CD4-positive, alpha-beta T cell treated with Interleukin-4 for 4 hours (primary cell): Measurements from ENCODE around the gene HPS5.
"Not testable (repeated sequence)": the region's sequence is repeated elsewhere in the genome, so short reads cannot be mapped to it uniquely, and the experiment has no call there.

Experiments
- DNase-seq: peaks from one replicate; pipeline ENCODE4 v3.0.0-alpha.2; 2020

Gene HPS5, protein sequence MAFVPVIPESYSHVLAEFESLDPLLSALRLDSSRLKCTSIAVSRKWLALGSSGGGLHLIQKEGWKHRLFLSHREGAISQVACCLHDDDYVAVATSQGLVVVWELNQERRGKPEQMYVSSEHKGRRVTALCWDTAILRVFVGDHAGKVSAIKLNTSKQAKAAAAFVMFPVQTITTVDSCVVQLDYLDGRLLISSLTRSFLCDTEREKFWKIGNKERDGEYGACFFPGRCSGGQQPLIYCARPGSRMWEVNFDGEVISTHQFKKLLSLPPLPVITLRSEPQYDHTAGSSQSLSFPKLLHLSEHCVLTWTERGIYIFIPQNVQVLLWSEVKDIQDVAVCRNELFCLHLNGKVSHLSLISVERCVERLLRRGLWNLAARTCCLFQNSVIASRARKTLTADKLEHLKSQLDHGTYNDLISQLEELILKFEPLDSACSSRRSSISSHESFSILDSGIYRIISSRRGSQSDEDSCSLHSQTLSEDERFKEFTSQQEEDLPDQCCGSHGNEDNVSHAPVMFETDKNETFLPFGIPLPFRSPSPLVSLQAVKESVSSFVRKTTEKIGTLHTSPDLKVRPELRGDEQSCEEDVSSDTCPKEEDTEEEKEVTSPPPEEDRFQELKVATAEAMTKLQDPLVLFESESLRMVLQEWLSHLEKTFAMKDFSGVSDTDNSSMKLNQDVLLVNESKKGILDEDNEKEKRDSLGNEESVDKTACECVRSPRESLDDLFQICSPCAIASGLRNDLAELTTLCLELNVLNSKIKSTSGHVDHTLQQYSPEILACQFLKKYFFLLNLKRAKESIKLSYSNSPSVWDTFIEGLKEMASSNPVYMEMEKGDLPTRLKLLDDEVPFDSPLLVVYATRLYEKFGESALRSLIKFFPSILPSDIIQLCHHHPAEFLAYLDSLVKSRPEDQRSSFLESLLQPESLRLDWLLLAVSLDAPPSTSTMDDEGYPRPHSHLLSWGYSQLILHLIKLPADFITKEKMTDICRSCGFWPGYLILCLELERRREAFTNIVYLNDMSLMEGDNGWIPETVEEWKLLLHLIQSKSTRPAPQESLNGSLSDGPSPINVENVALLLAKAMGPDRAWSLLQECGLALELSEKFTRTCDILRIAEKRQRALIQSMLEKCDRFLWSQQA

DNA sequence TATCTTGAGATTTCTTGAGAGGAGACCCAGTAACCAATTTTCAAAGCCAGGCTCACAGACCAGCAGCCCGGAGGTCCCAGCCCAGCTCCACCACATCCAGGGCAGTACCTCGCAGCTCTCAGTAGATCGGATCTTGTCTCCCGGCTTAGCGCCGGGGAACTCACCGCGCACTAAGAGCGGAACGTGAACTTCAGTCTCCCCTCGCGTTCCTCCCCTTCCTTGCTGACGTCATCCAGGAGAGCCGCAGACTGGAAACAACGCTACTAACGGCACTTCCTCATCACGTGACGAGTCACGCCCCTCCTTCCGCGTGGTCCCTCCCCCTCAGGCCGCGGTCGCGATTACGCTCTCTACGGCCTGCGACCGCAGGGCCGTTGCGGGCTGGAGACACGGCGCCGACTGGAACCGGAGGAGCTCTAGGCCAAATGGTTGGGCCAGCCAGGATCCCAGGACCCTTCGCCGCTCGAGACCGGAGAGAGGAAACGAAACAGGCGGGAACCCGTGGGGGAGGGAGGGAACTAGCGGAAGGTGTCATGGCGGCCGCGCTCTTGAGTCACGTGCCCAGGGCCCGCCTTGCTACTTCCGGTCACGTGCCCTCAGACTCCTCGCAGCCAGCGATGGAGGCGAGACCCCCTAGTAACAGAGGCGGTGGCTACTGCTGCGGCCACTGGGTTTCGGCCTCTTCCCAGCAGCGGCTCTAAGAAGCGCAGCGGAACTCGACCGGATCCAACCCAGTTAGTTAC is at the start of gene HPS5, which contains the start of gene GTF2H1:
TSS of gene HPS5 (minus strand) at position 172 of the 743 bp plus-strand sequence. CDS start 4,282 bp downstream, outside the sequence.
TSS of gene GTF2H1 (plus strand) at position 599 of the 743 bp plus-strand sequence. CDS start 10,508 bp downstream, outside the sequence.
- peak; percentile 97 for DNase-seq

DNA sequence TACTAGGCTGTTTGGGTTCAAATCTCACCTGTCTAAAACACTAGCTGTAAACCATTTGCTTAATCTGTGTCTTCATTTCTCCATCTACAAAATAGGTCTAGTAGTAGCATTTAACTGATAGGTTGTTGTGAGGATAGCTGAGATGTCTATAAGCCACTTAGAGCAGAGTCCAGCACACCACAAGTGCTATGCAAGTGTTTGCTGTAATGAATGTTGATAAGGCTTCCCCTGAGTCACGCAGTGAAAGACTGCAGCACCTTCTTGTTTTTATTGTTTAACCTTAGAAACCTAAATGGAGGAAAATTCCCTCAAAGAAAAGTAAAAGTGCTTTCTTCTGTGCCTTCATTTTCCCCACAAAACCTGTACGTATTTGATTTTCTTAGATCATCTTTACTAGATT is 49.3 kb upstream of the HPS5 start:
- DNase-seq: no peak

DNA sequence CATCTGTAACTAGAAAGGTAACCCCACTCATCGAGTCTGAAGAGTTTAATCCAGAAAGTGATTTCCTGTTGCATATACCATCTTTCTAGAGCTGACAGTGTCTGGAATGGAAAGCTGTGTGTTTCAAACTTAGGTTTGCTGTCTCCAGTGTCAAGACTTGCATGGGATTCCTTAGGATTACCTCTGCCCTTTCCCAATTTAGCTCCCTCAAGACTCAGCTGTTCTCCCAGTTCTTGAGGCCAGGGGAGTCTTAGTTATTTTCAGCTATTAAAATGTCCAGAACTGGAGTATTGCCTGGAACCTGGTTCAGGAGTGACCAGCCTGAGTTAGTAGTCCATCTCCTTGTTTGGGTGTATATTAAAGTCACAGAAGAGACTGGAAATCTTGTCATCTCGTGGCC is 47.5 kb upstream of the HPS5 start:
- DNase-seq: no peak

DNA sequence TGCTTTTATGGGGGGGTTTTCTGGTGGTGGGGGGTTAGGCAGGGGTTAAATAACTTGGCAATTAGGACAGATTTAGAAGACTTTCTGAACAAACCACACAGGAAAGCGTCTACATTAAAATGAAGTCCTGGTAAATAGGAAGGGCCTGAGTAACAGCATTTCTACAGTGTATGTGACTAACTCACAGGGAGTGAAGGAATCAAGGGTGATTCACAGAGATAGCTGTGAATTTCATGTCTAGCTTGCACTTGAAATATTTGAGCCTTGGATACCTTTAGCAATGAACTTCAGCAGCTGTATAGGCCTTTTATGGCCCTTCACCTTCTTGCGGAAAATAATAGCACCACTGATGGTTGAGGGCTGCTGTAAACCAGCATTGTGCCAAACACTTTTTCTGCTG is 46.3 kb upstream of the HPS5 start:
- DNase-seq: peak; percentile 17

DNA sequence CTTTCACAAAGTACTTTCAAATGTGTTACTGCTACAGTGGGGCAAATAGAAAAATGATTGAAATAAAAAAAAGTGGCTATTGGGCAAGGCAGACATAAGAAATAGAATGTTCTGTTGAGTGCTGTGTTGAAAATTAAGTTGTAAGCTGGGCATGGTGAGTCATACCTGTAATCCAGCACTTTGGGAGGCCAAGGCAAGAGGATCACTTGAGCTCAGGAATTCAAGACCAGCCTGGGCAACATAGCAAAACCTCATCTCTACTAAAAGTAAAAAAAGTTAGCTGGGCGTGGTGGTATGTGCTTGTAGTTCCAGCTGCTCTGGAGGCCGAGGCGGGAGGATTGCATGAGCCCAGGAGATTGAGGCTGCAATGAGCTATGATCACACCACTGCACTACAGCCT is 45.5 kb upstream of the HPS5 start:
- no peak for DNase-seq

DNA sequence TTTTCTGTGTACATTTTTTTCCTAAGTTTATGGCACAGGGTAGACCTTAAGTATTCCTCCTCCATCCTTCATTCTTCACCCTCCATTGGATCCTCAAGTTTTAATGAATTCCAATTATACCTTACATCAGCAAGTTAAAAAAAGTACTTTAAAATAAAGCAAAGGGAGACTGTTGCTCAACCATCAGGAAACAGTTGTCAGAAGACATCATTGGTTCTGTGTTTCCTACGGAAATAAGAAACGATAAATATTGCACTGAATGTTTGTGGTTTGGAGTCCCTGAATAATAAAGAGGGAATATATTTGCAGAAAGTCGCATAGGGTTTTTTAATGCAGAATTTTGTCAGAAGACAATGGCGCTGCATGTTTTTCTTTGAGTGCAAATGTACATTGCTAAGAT is 44.3 kb upstream of the HPS5 start:
- no peak for DNase-seq

DNA sequence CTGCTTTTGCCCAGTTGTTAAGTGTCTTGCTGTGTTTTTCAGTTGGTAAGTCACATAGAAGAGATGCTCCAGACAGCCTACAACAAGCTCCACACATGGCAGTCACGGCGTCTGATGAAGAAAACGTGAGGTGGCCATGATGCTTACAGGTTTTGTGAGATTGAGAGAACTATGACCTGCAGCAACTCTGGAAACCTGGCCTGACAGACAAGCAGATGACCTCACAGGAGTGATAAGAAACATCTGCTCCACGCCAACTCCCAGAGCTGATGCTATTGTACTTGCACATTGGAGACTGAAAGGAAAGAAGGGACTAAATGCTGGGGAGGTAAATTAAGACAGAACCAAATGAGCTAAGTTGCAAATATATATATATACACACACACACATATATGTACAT is 43.8 kb upstream of the HPS5 start:
- DNase-seq: no peak

DNA sequence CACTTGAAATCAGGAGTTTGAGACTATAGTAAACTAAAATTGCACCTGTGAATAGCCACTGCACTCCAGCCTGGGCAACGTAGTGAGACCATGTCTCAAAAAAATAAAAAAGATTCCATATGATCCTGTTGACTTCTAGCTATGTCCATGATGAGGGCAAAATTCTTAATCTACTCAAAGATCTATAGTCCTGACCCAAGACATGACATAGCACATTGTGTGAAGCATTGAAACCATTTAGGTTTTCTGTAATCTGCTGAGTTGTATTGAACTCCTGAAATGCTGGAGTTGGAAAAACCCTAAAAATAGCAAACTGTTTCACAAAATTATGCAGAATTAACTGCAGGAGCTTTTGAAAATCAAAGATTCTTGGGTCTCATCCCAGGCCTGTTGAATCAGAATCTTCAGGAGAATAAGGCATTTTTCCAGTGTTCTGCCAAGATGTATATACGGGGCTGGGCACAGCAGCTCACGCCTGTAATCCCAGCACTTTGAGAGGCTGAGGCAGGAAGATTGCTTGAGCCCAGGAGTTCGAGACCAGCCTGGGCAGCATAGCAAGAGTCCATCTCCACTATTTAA is 42.6 kb upstream of the HPS5 start:
- DNase-seq: no peak

DNA sequence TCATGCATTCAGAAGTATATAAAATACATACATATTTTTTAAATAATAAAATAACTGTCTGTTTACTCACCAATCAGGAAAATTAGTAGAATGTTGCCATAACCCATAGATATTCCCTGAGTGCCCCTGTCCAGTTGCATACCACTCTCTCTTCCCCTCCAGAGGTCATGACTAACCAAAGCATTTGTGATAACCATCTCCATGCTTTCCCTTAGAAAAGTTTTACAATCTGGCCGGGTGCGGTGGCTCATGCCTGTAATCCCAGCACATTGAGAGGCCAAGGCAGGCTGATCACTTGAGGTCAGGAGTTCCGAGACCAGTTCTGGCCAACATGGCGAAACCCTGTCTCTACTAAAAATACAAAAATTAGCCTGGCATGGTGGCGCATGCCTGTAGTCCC is 39.2 kb upstream of the HPS5 start:
- DNase-seq: no peak

DNA sequence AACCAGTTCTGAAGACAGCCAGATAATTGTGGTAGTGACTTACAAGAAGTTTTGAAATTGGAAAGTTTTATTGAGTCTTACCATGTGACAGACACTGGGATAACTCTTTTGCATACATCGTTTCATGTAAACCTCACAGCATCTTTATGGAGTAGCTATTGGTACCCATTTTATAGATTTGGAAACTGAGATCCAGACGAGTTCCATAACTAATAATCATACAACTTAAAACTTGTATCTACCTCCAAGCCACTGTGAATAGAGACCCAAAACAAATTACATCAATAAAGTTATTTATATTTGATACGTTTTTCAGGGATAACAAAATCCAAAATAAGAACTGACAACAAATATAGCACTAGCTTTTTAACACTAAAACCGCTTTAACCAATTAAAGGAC is 36.7 kb upstream of the HPS5 start:
- no peak for DNase-seq

DNA sequence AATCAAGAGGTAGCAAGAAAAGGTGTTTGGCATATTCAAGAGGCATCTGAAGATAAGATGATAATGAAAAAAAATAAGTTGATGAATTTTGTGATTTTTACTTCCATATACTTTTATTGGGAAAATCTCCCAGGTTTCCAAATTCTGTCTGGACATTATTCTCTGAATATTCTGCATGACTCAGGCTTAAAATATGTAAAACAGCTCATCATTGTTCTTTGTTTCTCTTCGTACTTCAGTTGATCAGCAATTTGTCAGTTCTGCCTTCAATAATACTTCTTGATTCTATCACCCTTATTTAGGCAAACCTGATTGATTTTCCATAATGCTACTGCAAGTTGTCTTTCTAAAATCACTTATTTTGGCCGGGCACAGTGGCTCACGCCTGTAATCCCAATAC is 30.6 kb upstream of the HPS5 start:
- no peak for DNase-seq

DNA sequence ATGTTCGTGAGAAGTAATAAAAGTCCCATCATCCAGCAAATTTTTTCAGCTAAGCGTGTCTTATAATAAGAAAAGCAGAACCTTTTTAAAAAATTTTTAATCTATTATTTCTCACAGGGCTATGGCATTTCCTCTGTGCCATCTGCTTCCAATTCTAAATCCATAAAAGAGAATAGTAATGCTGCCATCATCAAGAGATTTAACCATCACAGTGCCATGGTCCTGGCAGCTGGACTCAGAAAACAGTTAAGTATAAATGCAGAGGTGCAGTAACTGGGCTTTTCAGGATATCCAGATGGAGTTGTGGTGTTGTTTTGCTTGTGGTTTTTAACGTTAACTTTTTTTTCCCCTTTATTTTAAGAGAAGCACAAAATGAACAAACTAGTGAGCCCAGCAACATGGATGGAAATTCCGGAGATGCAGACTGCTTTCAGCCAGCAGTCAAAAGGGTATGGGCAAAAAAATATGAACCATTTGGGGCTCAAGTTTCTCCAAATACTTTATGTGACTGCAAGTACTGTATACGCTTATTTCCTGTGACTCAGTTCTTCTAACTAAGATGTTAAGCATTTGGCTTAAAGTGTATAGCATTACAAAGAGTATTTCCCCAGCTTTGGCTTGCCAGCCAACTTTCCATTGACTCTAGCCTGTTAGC is 25.7 kb upstream of the HPS5 start:
- DNase-seq: no peak

DNA sequence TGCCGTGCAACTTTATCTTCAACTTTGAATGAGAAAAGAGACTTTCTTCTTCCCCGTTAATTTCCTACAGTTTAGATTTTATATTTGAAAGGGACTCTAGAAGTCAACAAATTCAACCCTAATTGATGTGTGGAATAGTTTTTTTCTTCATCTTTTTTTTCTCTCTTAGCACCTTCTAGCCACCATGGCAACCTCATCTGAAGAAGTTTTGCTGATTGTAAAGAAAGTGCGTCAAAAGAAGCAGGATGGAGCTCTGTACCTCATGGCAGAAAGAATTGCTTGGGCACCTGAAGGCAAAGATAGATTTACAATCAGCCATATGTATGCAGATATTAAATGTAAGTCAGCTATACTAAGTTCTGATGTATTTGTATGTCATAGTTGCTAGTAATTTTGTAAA is 11.0 kb upstream of the HPS5 start:
- peak; percentile 52 for DNase-seq

DNA sequence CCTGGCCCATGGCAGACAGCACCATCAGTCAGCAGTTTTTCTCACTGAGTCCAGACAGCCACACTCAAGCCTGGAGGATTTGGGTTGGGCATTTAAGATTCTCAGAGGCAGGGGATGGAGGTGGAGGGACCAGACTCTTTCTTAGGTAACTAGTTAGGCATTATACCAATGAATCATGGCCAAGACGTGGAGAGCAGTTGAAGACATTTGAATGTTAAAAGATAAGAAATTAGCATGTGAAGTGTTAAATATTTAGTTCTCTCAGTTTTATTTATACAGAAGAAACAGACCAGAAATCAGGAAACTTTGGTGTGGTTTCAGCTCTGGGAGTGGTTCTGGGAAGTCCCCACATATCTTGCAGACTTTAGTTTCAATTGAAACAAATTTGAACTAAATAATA is 10.4 kb upstream of the HPS5 start:
- DNase-seq: peak; percentile 85

DNA sequence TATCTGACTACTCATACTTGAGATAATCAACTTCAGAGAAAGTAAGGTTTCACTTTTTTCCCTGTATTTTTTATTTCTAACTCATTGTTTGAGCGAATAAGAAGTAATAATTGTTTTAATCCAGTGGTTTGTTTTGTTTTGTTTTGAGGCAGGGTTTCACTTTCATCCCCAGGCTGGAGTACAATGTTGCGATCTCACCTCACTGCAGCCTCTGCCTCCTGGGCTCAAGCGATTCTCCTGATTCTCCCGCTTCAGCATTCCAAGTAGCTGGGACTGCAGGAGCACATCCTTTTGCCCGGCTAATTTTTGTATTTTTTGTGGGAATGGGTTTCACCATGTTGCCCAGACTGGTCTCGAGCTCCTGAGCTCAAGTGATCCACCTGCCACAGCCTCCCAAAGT is 9.0 kb upstream of the HPS5 start:
- no peak for DNase-seq

DNA sequence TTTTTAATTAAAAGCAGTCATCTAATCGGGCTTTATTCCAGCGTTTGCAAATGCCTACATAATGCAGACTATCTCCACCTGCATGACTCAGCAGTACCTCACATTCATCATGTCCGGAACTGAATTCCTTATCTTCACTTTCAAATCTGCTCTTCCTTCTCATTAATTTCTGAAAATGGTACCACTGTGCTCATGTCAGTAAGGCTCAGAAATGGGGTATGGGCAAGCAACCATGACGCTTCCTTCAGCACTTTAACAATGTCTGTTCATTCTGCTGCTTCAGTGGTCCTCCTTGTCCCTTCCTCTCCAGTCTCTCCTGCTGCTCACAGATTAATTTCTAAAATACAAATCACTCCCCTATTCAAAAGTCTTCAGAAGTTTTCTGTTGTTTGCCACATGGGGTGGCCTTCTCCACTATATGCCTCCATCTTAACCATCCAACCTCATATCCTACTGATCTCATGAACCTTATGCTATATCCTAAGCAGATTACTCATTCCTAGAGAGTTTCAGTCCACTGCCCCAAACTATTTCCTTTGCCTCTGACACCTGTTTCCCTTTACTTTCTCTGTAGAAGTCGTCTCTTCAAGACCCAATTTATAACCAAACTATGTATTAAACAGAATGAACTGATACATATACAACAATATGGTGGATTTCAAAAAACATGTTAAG is 7.4 kb upstream of the HPS5 start:
- peak; percentile 39 for DNase-seq

DNA sequence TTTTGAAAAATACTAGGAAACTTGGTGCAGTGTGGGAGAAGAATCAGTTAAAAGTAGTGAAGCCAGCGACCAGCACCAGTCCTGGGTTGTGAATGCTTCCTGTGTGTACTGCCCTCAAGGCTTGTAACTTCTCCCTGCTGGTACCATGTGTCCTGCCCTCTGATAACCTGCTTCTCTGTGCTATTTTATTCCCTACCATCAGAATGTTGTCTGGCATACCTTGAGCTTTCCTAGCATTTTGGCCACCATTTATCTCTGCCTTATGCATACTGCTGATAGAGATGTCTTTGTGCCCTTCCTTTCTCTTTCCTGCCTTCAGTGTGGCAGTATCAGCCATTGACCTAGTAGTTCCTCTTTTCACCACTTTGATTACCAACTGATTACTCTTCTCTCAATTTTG is 2.4 kb upstream of the HPS5 start:
- no peak for DNase-seq

DNA sequence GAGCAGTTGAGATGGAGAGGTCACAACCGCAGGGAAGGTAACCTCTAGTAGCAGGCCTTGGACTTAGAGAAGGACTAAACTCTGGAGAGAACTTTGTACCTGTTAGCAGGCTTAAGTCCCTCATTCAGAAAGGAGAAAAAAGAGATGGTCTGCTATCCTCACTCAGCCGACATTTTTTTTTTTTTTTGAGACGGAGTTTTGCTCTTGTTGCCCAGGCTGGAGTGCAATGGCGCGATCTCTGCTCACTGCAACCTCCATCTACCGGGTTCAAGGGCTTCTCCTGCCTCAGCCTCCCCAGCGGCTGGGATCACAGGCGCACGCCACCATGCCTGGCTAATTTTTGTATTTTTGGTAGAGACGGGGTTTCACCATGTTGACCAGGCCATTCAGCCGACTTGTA is 1.9 kb upstream of the HPS5 start:
- not testable (repeated sequence) for DNase-seq

DNA sequence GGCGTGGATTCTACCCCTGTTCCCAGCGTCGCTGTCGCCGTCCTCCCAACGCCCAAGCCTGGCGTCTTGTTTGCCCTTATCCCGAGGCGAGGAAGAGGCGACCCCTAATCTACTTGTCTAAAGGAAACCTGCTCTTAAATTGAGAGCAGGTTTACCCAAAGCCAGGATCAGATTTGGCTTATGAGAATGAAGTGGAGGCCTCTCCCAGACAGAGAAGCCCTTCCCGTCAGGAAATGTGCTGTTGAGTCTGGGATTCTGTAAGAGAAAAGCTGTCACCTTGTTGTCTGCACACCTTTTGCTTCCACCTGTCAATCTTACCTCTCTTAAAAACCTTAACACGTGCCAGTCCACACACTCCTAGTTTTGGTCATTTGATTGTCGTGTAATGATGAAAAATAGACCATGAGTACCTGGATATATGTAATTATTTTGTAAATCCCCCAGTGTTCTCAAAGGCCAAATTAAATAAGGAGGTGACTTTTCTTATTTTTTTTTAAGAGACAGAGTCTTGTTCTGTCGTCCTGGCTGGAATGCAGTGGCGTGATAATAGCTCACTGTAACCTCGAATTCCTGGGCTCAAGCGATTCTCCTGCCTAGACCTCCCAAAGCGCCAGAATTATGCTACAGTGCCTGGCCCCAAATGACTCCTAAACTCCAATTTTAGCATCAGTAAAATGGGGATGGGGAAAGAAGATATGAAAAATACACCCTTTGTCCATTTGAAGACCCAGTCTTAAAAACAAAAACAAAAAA is 1.1 kb upstream of the HPS5 start:
- DNase-seq: no peak

DNA sequence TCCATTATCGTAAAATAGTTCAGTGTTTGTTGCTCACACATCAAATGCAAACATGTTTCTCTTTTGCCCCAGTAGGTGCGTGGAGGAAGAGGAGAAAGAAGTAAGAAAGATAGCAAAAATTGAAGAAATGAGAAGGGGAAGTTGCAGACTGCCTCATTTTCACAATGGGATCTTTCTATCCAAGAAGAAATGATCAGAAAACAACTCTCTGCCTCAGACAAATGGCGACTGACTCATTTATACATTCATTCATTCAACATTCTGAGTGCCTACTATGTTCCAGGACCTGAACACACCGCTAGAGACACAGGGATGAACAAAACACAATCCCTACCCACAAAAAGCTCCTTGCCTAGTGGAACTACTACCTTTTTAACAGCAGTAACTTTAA is 367 bp downstream of the HPS5 start:
- DNase-seq: no peak
